Loucy (cell line): ENCODE data around the gene TRIM41.

Source experiments
- H2AFZ ChIP-seq: fragments of 200-600 bp; sonication (generic); 2 replicates; pipeline ENCODE4 v1.6.0; 2016; ENCODE audit warnings: antibody characterized with exemption, mild to moderate bottlenecking, low read length, moderate library complexity
- H3F3A ChIP-seq: fragments of 200-600 bp; 2 replicates; pipeline ENCODE4 v1.6.0; 2016; ENCODE audit warnings: antibody characterized with exemption, low read depth, mild to moderate bottlenecking
- H3K27me3 ChIP-seq: fragments of 200-600 bp; sonication (generic); 2 replicates; pipeline ENCODE4 v1.6.1; 2014; ENCODE audit warnings: low read length, mild to moderate bottlenecking; ENCODE audit not compliant: insufficient read depth, poor library complexity, severe bottlenecking
- H3K36me3 ChIP-seq: fragments of 200-600 bp; sonication (generic); 2 replicates; pipeline ENCODE4 v1.6.1; 2016; ENCODE audit warnings: low read length; ENCODE audit not compliant: insufficient read depth
- H3K4me1 ChIP-seq: fragments of 200-600 bp; sonication (generic); 2 replicates; pipeline ENCODE4 v1.5.1; 2014; ENCODE audit warnings: low read length, mild to moderate bottlenecking; ENCODE audit not compliant: insufficient read depth, poor library complexity, severe bottlenecking
- H3K4me2 ChIP-seq: fragments of 200-600 bp; sonication (generic); 2 replicates; pipeline ENCODE4 v1.6.0; 2014; ENCODE audit warnings: antibody characterized with exemption, low read length, low read depth, mild to moderate bottlenecking; ENCODE audit not compliant: poor library complexity, severe bottlenecking
- H3K4me3 ChIP-seq: fragments of 200-600 bp; sonication (generic); 2 replicates; pipeline ENCODE4 v1.5.1; 2014; ENCODE audit warnings: low read length, mild to moderate bottlenecking, mixed read lengths; ENCODE audit not compliant: poor library complexity, severe bottlenecking
- H3K79me2 ChIP-seq: fragments of 200-600 bp; sonication (generic); 2 replicates; pipeline ENCODE4 v1.6.1; 2014; ENCODE audit warnings: low read length; ENCODE audit not compliant: insufficient read depth
- H3K9ac ChIP-seq: fragments of 200-600 bp; sonication (generic); 2 replicates; pipeline ENCODE4 v1.6.0; 2014; ENCODE audit warnings: mild to moderate bottlenecking, low read depth, low read length, moderate library complexity; ENCODE audit not compliant: poor library complexity, severe bottlenecking
- H3K9me2 ChIP-seq: fragments of 200-600 bp; sonication (generic); replicated peaks from 2 replicates; pipeline ENCODE4 v1.6.1; 2016; ENCODE audit warnings: low read depth, low read length, mixed read lengths
- H3K9me3 ChIP-seq: fragments of 200-600 bp; sonication (generic); 2 replicates; pipeline ENCODE4 v1.6.1; 2014; ENCODE audit warnings: mild to moderate bottlenecking, antibody characterized with exemption, low read length, low read depth; ENCODE audit not compliant: insufficient read depth
- H4K20me1 ChIP-seq: fragments of 200-600 bp; sonication (generic); 2 replicates; pipeline ENCODE4 v1.6.0; 2014; ENCODE audit warnings: antibody characterized with exemption, low read length, mild to moderate bottlenecking; ENCODE audit not compliant: insufficient read depth, poor library complexity, severe bottlenecking
- EZH2phosphoT487 ChIP-seq: fragments of 200-600 bp; IDR thresholded peaks from 2 replicates; pipeline ENCODE4 v1.6.1; 2018; ENCODE audit warnings: antibody characterized with exemption, mild to moderate bottlenecking, moderate library complexity, borderline replicate concordance
- TF ChIP-seq, protein P1 (sequence below): fragments of 200-600 bp; sonication (generic); conservative IDR thresholded peaks from 2 replicates; pipeline ENCODE4 v1.5.1; 2014; ENCODE audit warnings: mild to moderate bottlenecking, antibody characterized with exemption, low read length

The TRIM41 gene

GRCh38 chr5:181235323-181235688 is 12.2 kb downstream of the TRIM41 start:
- Histone ChIP-seq H3K36me3 (peaks cover 39% of the 10 kb centered on the region; the same call in 1 of the 2 replicates), H3K9ac (no peak overlapping the region), H3K9me2 (no peaks in the 10 kb centered on the region), H3K9me3 (no peaks in the 10 kb centered on the region), H3K4me1 (peaks cover 12% of the 10 kb centered on the region), H3F3A (no peaks in the 10 kb centered on the region), H3K79me2 (peaks cover 35% of the 10 kb centered on the region), H2AFZ (no peak overlapping the region), H4K20me1 (peaks cover 39% of the 10 kb centered on the region), H3K27me3 (no peaks in the 10 kb centered on the region), H3K4me3 (no peak overlapping the region), H3K4me2 (no peak overlapping the region)
- TF ChIP-seq, protein P1, sequence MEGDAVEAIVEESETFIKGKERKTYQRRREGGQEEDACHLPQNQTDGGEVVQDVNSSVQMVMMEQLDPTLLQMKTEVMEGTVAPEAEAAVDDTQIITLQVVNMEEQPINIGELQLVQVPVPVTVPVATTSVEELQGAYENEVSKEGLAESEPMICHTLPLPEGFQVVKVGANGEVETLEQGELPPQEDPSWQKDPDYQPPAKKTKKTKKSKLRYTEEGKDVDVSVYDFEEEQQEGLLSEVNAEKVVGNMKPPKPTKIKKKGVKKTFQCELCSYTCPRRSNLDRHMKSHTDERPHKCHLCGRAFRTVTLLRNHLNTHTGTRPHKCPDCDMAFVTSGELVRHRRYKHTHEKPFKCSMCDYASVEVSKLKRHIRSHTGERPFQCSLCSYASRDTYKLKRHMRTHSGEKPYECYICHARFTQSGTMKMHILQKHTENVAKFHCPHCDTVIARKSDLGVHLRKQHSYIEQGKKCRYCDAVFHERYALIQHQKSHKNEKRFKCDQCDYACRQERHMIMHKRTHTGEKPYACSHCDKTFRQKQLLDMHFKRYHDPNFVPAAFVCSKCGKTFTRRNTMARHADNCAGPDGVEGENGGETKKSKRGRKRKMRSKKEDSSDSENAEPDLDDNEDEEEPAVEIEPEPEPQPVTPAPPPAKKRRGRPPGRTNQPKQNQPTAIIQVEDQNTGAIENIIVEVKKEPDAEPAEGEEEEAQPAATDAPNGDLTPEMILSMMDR: no peak
- no peak for TF ChIP-seq EZH2phosphoT487

DNA sequence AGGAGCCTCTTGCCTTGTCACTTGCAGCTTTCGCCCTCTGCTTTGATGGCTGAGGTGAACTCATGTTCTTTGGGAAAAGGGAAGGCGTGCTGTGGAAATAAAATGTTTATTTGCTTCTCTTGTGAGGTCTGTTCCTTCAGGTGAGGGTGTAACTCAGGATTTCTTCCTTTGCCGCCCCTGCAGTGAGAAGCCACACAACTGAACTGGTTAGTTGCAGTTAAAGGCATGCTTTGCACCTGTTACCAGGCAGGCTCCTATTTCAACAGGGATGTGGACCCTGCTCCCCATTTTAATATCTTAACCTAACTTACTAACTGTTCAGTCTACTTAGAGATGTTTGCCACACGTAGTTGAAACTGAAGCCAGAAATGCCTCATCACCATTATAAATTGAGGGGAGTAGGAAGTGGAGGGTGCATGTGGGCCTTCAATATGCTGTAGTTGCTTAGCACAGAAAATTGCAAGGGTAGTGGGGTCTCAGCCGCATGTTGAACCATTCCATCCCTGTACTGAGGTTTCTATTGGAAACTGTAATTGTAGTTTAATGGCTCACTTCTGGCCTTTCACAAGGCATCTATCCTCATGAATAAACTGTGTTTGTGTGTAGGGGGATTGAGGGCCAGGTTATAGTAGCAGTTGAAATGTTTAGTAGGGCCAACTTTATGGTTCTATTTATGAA is 12.7 kb downstream of the TRIM41 start:
- H3K27me3 ChIP-seq: no peaks in the 10 kb centered on the region
- H3K9ac ChIP-seq: no peak overlapping the region
- peaks cover 39% of the 10 kb centered on the region; the same call in 1 of the 2 replicates for H3K36me3 ChIP-seq
- H3F3A ChIP-seq: no peaks in the 10 kb centered on the region
- H4K20me1 ChIP-seq: peaks cover 45% of the 10 kb centered on the region
- H3K9me3 ChIP-seq: no peaks in the 10 kb centered on the region
- peaks cover 12% of the 10 kb centered on the region for H3K4me1 ChIP-seq
- H3K79me2 ChIP-seq: peaks cover 41% of the 10 kb centered on the region
- no peaks in the 10 kb centered on the region for H3K9me2 ChIP-seq
- no peak overlapping the region for H2AFZ ChIP-seq
- TF ChIP-seq EZH2phosphoT487: no peak
- TF ChIP-seq, protein P1: no peak
- no peak overlapping the region for H3K4me3 ChIP-seq
- no peak overlapping the region for H3K4me2 ChIP-seq

DNA sequence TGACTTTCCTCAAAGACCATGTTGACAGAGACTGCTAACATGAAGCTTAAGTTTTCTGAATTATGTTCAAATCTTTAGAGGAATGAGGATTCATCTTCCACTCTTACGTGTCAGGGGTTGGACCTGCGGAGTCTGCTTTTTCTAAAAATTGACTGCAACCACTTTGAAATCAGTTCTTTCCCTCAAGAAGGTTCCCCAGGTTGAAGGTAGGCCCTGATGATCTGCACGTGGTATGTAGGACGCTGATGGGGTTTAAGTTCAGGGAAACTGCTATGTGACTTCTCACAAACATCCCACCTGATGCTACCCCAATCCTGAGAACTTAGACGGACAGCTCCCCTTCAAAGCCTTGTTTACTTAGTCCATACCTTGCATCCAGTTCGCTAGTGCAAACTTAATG is 13.4 kb downstream of the TRIM41 start:
- no peak overlapping the region for H2AFZ ChIP-seq
- peaks cover 49% of the 10 kb centered on the region for H4K20me1 ChIP-seq
- H3K9me2 ChIP-seq: no peaks in the 10 kb centered on the region
- peaks cover 40% of the 10 kb centered on the region; the same call in 1 of the 2 replicates for H3K36me3 ChIP-seq
- TF ChIP-seq, protein P1: no peak
- TF ChIP-seq EZH2phosphoT487: no peak
- no peaks in the 10 kb centered on the region for H3K27me3 ChIP-seq
- H3K9ac ChIP-seq: no peak overlapping the region
- H3F3A ChIP-seq: no peaks in the 10 kb centered on the region
- H3K9me3 ChIP-seq: no peaks in the 10 kb centered on the region
- H3K4me3 ChIP-seq: no peak overlapping the region
- H3K79me2 ChIP-seq: peaks cover 47% of the 10 kb centered on the region
- H3K4me2 ChIP-seq: no peak overlapping the region
- peaks cover 12% of the 10 kb centered on the region for H3K4me1 ChIP-seq
